Activated T-cell treated with anti-CD3 and anti-CD28 coated beads, Interleukin-2, amount 50 U/mL, for 72 hours (primary cell): Measurements from ENCODE around the gene SLC36A3. TPM values are rescaled to one million over a fixed set of nuclear protein-coding genes. Genes with fewer than 3 reads are reported as not detected.
"Not testable (repeated sequence)": the region's sequence is repeated elsewhere in the genome, so short reads cannot be mapped to it uniquely, and the experiment has no call there.

ENCODE experiments used
- ATAC-seq, 2 donors: fragments of 150-1000 bp; cut with Tn5 transposase; replicated peaks in 1 of 2; 2 replicates each; pipeline ENCODE4 v1.10.0; 2021; ENCODE audit warnings: moderate library complexity in 2 of 2, mild to moderate bottlenecking in 1 of 2
- DNase-seq, 2 donors: peaks; one replicate each; pipeline ENCODE4 v3.0.0; 2021 to 2022; ENCODE audit warnings: mixed read lengths in 1 of 2
- H3K27ac Mint-ChIP-seq: one replicate; pipeline ENCODE4 v1.8.0; 2022; ENCODE audit warnings: mild to moderate bottlenecking, moderate library complexity, mixed read lengths
- H3K27me3 Mint-ChIP-seq: one replicate; pipeline ENCODE4 v1.8.0; 2022; ENCODE audit warnings: low read depth, mixed read lengths
- H3K36me3 Mint-ChIP-seq, 2 donors: one replicate each; pipeline ENCODE4 v1.8.0; 2022; ENCODE audit warnings: mixed read lengths in 2 of 2, mild to moderate bottlenecking in 1 of 2; ENCODE audit not compliant: insufficient read depth in 2 of 2
- H3K4me1 Mint-ChIP-seq: one replicate; pipeline ENCODE4 v1.8.0; 2022; ENCODE audit warnings: low read depth, mixed read lengths
- H3K4me3 Mint-ChIP-seq, 2 donors: one replicate each; pipeline ENCODE4 v1.8.0; 2022; ENCODE audit warnings: mild to moderate bottlenecking in 2 of 2, mixed read lengths in 2 of 2, moderate library complexity in 2 of 2
- H3K9me3 Mint-ChIP-seq, 2 donors: one replicate each; pipeline ENCODE4 v1.8.0; 2022; ENCODE audit warnings: mixed read lengths in 2 of 2
- total RNA-seq, 2 donors: library from RNA; stranded (reverse); gene quantifications; one replicate each; pipeline ENCODE4 v1.2.3, GENCODE V29; 2022

Gene SLC36A3
- total RNA-seq, 2 donors from 2014 or later: 0.10 TPM; not detected in 1

DNA sequence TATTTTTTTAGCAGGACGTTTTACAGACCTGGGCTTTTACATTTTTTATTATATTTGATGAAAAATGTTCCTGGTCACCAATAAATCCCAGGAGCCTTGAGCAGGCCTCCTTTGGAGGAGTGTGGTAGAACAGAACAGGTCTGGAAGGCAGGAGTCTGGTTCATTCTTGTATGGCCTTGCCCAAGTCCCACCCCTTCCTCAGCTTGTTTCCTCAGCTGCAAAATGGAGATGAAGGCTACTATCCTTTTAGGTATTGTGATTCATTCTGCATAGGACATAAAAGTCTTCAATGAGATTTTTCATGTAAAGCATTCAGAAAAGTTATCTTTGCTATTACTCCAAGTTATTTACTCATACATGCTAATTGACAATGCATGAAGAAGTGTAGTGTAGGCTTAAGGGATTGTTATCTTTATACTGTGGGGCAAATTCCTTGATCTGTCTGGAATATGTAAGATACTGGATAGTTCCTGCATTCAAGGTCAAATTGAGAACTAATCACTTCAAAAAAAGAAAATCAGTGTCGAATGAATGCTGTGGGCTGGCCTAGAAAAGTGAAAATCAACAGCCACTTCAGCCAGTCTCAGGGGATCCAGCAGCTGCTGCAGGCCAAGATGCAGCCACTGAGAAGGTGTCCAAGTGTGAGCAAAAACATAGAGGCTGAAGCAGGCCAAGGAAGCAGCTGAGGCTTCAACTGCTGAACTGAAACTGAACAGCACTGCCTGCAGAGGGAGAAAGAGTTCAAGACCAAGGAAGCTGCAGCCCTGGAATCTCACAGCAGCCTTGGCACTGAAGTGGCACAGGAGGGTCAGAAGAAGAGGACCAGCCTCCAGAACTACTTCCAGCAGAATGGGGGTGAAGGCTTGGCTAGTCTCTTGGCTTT lies 15.5 kb upstream of the SLC36A3 start:
- H3K9me3 Mint-ChIP-seq: no peaks in the 10 kb centered on the region
- no peaks in the 10 kb centered on the region for H3K4me1 Mint-ChIP-seq
- H3K27me3 Mint-ChIP-seq: no peaks in the 10 kb centered on the region
- H3K4me3 Mint-ChIP-seq: no peak overlapping the region
- DNase-seq (no peak), ATAC-seq (peak in 1 of 2 donors; percentile 25)
- H3K27ac Mint-ChIP-seq: no peak overlapping the region
- H3K36me3 Mint-ChIP-seq: no peaks in the 10 kb centered on the region

DNA sequence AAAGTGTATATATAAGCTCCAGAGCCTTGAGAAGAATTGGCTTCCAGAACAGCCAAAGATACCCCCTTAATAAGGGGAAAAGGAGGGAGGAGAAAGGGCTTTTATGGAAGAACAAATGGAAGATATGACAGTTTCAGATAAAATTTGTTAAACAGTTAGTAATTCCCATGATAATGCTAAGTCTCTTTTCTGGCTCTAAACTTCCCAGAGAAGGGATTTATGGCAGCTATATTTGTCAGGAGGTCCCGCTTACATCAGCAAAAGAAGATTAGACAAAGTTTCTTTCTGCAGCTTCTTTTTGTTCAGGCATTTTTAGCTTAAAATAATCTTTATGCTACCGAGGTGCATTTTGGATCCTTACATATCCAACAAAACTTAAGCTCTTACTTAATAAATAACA lies 14.3 kb upstream of the SLC36A3 start:
- no peak overlapping the region for H3K4me3 Mint-ChIP-seq
- H3K4me1 Mint-ChIP-seq: no peaks in the 10 kb centered on the region
- no peaks in the 10 kb centered on the region for H3K27me3 Mint-ChIP-seq
- no peaks in the 10 kb centered on the region for H3K9me3 Mint-ChIP-seq
- H3K36me3 Mint-ChIP-seq: no peaks in the 10 kb centered on the region
- DNase-seq (no peak), ATAC-seq (no peak)
- no peak overlapping the region for H3K27ac Mint-ChIP-seq

DNA sequence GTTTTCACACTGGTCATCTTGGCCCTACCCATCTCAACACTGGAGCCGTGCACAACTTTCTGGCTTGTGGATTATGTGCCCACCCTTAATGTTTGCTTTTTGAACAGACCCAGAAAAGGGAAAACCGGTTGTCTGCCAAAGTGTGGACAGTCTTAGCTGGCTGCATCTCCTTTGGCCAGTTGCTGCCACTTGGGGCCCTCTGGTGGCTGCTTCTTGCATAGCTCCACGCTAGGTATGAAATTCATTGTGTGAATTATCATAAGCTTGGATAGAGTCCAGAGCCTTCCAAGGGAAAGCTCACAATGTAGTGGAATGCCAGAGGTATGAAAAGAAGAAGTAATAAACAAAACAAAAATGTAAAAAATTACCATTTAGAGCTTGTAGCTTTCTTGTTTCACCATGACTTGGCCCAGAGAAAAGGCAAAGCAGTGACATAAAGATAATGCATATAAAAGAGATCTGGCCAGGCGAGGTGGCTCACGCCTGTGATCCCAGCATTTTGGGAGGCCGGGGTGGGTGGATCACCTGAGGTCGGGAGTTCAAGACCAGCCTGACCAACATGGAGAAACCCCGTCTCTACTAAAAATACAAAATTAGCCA lies 12.5 kb upstream of the SLC36A3 start:
- no peaks in the 10 kb centered on the region for H3K27me3 Mint-ChIP-seq
- no peaks in the 10 kb centered on the region for H3K4me1 Mint-ChIP-seq
- ATAC-seq (peak; percentile 52 to 71), DNase-seq (peak; percentile 67 to 72)
- H3K9me3 Mint-ChIP-seq: peaks cover 0 to 2% of the 10 kb centered on the region in 2 donors
- no peak overlapping the region for H3K4me3 Mint-ChIP-seq
- H3K36me3 Mint-ChIP-seq: no peaks in the 10 kb centered on the region
- no peak overlapping the region for H3K27ac Mint-ChIP-seq

DNA sequence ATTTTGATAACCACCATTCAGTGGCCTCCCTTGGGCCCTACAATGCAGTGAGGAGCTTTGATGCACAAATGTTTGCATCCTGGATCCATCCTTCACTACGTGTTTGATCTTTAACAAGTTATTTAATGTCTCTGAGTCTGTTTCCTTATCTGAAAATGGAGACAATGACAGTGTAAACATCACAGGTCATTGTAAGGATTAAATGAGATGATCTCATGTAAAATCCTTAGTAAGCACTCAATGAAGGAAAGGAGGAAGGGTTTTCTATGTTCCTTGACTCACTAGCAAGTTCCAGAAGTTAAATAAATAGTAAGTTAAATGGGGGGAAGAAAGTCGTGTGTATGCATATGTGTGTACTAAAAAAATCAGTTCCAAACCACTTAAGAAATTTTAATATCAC lies 9.8 kb upstream of the SLC36A3 start:
- no peak for DNase-seq
- no peaks in the 10 kb centered on the region for H3K4me1 Mint-ChIP-seq
- no peak for ATAC-seq
- H3K27ac Mint-ChIP-seq: no peak overlapping the region
- peaks cover under 1% of the 10 kb centered on the region for H3K27me3 Mint-ChIP-seq
- peaks cover 0 to 4% of the 10 kb centered on the region in 2 donors for H3K9me3 Mint-ChIP-seq
- H3K36me3 Mint-ChIP-seq: no peaks in the 10 kb centered on the region
- no peak overlapping the region for H3K4me3 Mint-ChIP-seq

DNA sequence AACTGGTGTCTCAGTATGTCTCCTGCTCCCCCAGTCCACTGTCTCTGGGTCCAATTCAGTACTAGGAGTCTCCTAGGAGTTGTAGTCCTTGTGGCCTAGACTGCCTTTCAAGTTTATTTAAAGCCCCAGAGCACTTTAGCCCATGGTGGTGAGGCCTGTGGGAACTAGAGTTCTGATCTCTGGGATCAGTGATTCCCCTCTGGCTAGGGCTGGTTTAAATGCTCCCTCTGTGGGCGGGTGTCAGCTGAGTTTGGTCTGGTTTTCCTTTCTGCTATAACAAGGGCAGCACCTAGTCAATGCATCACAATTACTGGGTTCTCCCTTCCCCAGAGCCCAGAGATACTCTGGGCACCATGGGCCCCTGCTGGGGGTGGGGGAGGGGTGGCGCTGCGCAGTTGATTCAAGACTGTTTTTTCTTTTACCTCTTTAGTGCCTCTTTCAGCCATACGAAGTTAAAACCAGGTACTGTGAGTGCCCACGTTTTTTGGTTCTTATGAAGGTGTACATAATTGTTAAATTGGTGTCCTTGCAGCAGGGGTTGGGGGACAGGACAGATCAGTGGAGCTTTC lies 9.3 kb upstream of the SLC36A3 start:
- H3K27me3 Mint-ChIP-seq: peaks cover 5% of the 10 kb centered on the region
- DNase-seq: no peak
- no peaks in the 10 kb centered on the region for H3K36me3 Mint-ChIP-seq
- peaks cover 0 to 4% of the 10 kb centered on the region in 2 donors for H3K9me3 Mint-ChIP-seq
- H3K4me1 Mint-ChIP-seq: no peaks in the 10 kb centered on the region
- no peak overlapping the region for H3K27ac Mint-ChIP-seq
- H3K4me3 Mint-ChIP-seq: no peak overlapping the region
- ATAC-seq: no peak

DNA sequence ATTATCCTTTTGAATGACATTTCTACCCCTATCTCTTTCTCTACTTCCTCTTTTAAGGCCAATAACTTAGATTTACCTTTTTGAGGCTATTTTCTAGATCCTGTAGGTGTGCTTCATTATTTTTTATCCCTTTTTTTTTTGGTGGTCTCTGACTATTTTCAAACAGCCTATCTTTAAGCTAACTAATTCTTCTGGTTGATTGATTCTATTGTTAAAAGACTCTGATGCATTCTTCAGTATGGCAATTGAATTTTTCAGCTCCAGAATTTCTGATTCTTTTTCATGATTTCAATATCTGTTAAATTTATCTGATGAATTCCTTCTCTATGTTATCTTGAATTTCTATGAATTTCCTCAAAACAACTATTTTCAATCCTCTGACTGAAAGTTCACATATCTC lies 7.4 kb upstream of the SLC36A3 start:
- Mint-ChIP-seq H3K27ac (no peak overlapping the region), H3K36me3 (no peaks in the 10 kb centered on the region), H3K4me1 (no peaks in the 10 kb centered on the region), H3K9me3 (peaks cover 0 to 4% of the 10 kb centered on the region in 2 donors), H3K4me3 (no peak overlapping the region), H3K27me3 (peaks cover 8% of the 10 kb centered on the region)
- ATAC-seq (no peak), DNase-seq (no peak)

DNA sequence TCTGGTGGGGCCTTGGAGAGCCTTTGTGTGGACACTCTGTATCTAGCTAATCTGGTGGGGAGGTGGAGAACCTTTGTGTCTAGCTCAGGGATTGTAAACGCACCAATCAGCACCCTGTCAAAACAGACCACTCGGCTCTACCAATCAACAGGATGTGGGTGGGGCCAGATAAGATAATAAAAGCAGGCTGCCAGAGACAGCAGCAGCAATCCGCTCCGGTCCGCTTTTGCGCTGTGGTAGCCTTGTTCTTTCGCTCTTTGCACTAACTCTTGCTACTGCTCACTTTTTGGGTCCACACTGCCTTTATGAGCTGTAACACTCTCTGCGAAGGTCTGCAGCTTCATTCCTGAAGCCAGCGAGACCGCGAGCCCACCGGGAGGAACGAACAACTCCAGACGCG lies 6.3 kb upstream of the SLC36A3 start:
- not testable (repeated sequence) for ATAC-seq, H3K27me3 Mint-ChIP-seq, H3K36me3 Mint-ChIP-seq, H3K4me1 Mint-ChIP-seq, DNase-seq, H3K4me3 Mint-ChIP-seq, H3K9me3 Mint-ChIP-seq, H3K27ac Mint-ChIP-seq

DNA sequence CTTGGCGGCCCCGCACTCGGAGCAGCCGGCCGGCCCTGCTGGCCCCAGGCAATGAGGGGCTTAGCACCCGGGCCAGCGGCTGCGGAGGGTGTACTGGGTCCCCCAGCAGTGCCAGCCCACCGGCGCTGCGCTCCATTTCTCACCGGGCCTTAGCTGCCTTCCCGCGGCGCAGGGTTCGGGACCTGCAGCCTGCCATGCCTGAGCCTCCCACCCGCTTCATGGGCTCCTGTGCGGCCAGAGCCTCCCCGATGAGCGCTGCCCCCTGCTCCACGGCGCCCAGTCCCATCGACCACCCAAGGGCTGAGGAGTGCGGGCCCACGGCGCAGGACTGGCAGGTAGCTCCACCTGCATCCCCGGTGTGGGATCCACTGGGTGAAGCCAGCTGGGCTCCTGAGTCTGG lies 5.7 kb upstream of the SLC36A3 start:
- H3K27ac Mint-ChIP-seq, ATAC-seq, H3K4me3 Mint-ChIP-seq, H3K4me1 Mint-ChIP-seq, DNase-seq, H3K36me3 Mint-ChIP-seq, H3K27me3 Mint-ChIP-seq, H3K9me3 Mint-ChIP-seq: not testable (repeated sequence)

DNA sequence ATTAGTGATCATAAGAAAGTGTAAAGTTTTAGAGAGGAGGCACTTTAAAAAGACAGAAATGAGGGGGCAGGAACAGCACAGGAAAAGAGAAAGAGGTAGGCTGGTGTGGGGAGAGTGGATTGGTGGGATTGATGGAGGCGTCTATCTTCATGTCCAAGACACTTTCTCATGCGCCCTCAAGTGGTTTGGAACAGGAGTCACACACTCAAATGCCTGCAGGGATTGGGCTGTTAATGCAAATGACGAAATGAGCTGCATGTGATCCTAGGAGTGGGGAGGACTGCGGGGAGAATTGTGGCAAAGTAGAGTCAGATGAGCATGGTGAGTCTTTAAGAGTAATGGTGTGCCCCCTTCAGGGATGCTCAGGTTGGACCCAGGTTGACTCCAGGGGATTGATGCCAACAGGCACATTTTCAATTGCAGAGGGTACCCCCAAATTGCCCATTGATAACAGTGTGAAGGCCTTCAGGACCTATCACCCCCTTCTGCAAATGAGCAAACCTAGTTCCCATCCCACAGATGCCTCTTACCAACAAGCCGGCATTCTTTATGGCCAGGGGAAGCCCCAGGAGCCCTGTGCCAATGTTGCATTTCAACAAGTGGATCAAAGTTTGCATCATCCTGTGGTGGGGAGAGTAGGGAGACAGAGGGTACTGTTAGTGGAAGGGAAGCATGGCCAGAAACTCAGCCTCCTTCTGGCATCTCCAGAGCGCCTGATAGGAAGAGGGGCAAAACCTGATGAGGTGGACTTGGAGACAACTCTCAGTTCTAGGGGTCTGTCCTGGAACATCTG lies 5.3 kb downstream of the SLC36A3 start:
- DNase-seq (peak in 1 of 2 donors; percentile 23), ATAC-seq (peak; percentile 52 to 80)
- no peak overlapping the region for H3K27ac Mint-ChIP-seq
- H3K27me3 Mint-ChIP-seq: peaks cover 44% of the 10 kb centered on the region
- no peaks in the 10 kb centered on the region for H3K36me3 Mint-ChIP-seq
- no peaks in the 10 kb centered on the region for H3K9me3 Mint-ChIP-seq
- no peak overlapping the region for H3K4me3 Mint-ChIP-seq
- H3K4me1 Mint-ChIP-seq: peaks cover 15% of the 10 kb centered on the region

DNA sequence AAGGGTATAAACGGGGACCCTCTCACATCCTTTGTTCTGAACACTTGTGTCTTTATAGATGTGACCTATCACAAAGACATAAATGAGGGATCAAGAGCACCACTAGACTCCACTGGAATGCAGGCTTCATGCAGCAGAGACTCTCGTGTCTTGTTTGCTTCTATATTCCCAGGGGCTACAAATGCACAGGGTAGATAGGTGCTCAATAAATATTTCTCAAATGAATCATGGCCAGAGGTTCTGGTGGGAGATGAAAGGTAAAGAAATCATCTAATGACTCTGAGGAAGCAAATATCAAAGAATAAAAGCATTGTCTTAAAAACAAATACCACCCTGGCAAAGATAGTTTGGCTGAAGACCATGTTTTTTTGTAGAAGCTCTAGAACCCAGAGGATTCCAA lies 6.6 kb downstream of the SLC36A3 start:
- no peak for DNase-seq
- Mint-ChIP-seq H3K27ac (no peak overlapping the region), H3K27me3 (peaks cover 34% of the 10 kb centered on the region), H3K36me3 (no peaks in the 10 kb centered on the region), H3K4me1 (peaks cover 15% of the 10 kb centered on the region), H3K4me3 (no peak overlapping the region), H3K9me3 (no peaks in the 10 kb centered on the region)
- no peak for ATAC-seq

DNA sequence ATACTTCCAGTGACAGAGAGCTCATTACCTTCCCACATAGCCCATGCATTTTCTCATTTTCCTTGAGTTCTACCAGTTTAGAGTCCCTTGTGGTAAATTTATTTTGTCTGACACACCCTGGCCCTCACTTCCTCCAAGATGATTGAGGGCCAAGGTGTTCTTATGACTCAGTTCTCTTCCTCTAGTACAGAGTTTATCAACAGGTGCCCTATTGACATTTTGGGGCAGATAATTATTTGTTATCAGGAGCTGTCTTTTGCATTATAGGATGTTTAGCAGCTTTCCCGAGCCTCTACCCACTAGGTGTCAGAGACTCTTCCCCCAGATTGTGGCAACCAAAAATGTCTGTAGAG lies 7.1 kb downstream of the SLC36A3 start:
- no peak overlapping the region for H3K27ac Mint-ChIP-seq
- no peak overlapping the region for H3K4me3 Mint-ChIP-seq
- H3K4me1 Mint-ChIP-seq: peaks cover 15% of the 10 kb centered on the region
- no peak for ATAC-seq
- DNase-seq: no peak
- peaks cover 30% of the 10 kb centered on the region for H3K27me3 Mint-ChIP-seq
- H3K9me3 Mint-ChIP-seq: no peaks in the 10 kb centered on the region
- no peaks in the 10 kb centered on the region for H3K36me3 Mint-ChIP-seq

DNA sequence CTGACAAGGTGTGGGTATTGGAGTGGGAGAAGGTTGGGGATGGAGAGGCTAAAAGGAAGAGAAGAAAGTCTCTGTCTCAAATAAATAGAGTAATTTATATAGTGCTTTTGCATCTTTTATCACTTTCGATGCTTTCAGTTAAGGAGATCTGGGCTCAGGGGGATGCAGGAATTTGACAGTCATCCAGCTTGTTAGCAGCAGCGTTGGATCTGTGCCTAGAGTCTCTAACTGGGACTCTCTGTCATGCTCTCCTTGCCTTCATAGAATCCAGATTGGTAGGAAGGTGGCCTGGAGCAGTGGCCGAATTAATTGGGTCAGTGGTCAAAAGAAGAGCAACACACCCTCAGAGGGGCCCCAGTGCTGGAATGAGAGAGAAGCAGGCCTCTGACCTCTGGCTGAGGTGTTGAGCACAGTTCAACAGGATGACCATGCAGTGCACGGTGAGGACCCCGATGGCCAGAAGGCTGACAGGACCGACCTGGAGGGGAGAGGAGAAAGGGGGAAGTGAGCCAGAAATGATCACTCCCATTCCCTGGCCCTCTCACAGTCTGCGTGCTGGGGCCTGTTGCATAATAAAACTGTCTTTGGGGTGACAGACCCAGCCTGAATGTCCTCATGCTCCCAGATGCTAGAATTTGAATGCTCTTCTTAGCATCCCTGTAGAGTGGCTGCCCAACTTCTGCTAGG lies 7.6 kb downstream of the SLC36A3 start:
- Mint-ChIP-seq H3K36me3 (no peaks in the 10 kb centered on the region), H3K4me3 (no peak overlapping the region), H3K4me1 (peaks cover 15% of the 10 kb centered on the region), H3K27me3 (peaks cover 26% of the 10 kb centered on the region), H3K27ac (no peak overlapping the region), H3K9me3 (no peaks in the 10 kb centered on the region)
- ATAC-seq (no peak), DNase-seq (no peak)
